ENCODE measurements around the gene SRPK2.
A peak's percentile ranks its signal among the peaks of the same experiment; 100 is the strongest.
"Not testable (repeated sequence)": the region's sequence is repeated elsewhere in the genome, so short reads cannot be mapped to it uniquely, and the experiment has no call there.

Gene SRPK2

DNA sequence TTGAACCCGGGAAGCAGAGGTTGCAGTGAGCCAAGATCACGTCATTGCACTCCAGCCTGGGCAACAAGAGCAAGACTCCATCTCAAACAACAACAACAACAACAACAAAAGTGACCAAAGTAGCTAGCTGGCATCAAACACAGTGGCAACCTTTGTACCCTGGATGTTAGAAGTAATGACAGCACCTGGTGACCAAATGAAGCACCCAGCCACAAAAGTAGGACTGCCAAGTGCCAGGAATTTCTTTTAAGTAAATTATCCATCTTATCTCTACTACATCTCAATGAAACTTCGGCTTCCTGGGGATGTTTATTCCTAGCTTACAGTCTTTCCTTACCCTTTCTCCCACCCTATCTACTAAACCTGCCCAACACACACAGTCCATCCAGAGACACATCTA is 18.8 kb downstream of the SRPK2 start:
- no peak for DNase-seq

DNA sequence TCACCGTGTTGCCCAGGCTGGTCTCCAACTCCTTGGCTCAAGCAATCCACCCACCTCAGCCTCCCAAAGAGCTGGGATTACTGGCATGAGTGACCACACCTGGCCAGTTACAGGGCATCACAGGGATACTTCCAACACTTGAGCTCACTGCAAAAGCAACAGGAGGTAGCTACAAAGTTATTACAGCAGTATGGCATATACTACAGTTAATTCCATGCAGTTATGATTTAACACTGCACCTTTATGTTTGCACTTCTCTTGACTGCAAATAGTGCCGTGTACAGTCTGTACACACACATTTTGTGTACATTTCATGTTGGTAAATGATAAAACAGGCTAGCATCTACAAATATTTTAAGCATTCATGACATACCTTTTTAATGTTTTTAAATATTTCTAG is 21.3 kb downstream of the SRPK2 start:
- no peak for DNase-seq

DNA sequence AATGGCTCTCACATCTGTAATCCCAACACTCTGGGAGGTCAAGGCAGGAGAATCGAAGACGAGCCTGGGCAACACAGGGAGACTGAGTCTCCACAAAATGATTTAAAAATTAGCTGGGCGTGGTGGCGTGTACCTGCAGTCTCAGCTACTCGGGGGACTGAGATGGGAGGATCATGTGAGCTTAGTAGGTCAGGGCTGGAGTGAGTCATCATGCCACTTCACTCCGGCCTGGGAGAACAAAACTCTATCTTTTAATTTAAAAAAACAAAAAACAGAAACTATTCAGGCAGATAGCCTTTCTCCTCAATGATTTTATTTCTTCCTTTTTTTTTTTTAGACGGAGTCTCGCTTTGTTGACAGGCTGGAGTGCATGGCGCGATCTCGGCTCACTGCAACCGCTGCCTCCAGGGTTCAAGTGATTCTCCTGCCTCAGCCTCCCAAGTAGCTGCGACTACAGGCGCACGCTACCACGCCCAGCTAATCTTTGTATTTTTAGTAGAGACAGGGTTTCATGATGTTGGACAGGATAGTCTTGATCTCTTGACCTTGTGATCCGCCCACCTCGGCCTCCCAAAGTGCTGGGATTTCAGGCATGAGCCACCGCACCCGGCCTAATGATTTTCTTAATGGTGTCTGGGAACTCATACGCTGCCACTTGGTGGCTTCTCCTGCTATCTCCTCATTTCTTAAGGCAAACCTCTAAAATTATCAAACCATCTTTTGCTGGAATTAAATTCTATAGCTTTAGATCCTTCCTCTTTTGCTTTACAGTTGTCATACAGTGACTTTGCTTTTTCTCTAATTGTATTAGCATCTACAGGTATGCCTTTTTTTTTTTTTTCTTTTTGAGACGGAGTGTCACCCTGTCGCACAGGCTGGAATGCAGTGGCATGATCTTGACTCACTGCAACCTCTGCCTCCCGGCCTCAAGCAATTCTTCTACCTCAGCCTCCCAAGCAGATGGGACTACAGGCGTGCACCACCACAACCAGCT is 22.9 kb downstream of the SRPK2 start:
- no peak for DNase-seq

DNA sequence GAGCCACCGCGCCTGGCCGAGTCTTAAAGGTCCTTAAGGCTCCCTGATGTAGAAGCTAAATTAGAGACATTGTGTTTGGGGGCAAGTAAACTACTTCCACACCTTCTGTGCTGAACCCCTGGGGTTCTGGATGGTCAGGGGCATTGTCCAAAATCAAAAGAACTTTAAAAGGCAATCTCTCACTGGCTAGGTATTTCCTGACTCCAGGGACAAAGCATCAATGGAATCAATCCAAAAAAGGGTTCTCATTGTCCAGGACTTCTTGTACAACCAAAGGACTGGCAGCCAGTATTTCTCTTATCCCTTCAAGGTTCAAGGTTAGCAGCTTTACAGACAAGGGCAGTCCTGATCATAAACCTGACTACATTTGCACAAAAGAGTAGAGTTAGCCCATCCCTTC is 24.0 kb downstream of the SRPK2 start:
- DNase-seq: no peak

DNA sequence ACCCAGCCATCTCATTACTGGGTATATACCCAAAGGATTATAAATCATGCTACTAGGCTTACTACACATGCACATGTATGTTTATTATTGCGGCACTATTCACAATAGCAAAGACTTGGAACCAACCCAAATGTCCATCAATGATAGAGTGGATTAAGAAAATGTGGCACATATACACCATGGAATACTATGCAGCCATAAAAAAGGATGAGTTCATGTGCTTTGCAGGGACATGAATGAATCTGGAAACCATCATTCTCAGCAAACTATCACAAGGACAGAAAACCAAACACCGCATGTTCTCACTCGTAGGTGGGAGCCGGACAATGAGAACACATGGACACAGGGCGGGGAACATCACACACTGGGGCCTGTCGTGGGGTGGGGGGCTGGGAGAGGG is 25.1 kb downstream of the SRPK2 start:
- DNase-seq: not testable (repeated sequence)

DNA sequence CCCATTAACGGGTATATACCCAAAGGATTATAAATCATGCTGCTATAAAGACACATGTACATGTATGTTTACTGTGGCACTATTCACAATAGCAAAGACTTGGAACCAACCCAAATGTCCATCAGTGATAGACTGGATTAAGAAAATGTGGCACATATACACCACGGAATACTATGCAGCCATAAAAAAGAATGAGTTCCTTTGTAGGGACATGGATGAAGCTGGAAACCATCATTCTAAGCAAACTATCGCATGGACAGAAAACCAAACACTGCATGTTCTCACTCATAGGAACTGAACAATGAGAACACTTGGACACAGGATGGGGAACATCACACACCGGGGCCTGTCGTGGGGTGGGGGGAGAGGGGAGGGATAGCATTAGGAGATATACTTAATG is 26.0 kb downstream of the SRPK2 start:
- not testable (repeated sequence) for DNase-seq

DNA sequence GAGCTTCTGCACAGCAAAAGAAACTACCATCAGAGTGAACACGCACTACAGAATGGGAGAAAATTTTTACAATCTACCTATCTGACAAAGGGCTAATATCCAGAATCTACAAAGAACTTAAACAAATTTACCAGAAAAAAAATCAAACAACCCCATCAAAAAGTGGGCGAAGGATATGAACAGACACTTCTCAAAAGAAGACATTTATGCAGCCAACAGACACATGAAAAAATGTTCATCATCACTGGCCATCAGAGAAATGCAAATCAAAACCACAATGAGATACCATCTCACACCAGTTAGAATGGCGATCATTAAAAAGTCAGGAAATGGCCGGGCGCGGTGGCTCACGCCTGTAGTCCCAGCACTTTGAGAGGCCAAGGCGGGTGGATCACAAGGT is 26.7 kb downstream of the SRPK2 start:
- DNase-seq: not testable (repeated sequence)

DNA sequence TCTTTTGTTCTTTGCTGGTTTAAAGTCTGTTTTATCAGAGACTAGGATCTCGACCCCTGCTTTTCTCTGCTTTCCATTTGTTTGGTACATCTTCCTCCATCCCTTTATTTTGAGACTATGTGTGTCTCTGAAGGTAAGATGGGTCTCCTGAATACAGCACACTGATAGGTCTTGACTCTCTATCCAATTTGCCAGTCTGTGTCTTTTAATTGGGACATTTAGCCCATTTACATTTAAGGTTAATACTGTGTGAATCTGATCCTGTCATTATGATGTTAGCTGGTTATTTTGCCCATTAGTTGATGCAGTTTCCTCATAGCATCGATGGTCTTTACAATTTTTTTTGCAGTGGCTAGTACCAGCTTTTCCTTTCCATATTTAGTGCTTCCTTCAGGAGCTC is 28.6 kb downstream of the SRPK2 start:
- DNase-seq: not testable (repeated sequence)

DNA sequence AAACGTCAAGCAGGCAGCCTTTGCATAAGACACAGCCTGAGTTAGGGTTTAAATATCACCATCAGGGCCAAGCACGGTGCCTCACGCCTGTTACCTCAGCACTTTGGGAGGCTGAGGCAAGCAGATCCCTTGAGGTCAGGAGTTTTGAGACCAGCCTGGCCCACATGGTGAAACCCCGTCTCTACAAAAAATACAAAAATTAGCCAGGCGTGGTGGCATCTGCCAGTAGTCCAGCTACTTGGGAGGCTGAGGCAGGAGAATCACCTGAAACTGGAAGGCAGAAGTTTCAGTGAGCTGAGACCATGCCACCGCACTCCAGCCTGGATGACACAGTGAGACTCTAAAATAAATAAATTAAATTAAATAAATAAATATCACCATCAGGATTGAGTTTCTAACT is 33.0 kb downstream of the SRPK2 start:
- DNase-seq: no peak

DNA sequence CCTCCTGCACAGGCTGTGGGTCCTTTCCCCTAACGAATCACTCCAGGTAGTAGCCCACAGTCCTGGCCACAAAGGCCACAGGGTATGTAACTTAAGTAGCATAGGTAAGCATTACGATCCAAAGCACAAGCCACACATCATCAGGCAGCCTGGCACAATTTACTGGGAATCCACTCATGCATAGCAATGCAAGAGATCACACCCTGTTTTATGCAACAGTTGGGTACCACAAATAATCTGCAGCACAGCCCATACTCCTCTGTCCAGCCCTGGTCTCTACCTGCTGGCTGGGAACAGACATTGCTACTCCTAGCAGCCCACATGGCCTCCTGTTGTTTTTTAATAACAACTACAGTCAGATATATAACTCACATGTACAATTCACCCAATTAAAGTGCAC is 34.3 kb downstream of the SRPK2 start:
- no peak for DNase-seq

DNA sequence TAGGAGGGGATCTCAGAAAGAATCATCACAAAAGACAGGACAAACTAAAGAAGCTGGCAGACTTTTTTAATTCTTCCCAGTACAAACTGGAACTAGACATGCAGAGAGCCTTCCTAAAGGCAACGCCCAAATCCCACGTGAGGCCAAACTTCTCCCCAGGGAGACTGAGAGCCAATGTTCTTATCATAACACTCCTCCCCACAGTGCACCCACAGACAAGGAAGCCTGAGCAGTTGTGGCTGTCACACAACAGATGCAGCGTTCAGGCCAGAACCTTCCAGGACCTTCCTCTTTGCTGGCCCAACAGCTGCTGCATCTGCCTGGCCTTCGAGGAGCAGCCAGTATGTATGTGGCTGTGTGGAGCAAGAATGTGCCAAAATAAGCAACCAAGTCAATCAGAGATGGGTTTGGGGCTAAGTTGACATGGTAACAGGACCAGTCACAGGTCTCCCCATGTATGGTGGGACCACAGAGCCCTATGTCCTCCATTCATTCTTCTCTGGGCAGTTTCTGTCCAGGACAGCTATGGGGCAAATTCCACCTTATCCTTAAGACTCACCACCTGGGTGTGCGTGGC is 34.9 kb downstream of the SRPK2 start:
- DNase-seq: peak; percentile 82

DNA sequence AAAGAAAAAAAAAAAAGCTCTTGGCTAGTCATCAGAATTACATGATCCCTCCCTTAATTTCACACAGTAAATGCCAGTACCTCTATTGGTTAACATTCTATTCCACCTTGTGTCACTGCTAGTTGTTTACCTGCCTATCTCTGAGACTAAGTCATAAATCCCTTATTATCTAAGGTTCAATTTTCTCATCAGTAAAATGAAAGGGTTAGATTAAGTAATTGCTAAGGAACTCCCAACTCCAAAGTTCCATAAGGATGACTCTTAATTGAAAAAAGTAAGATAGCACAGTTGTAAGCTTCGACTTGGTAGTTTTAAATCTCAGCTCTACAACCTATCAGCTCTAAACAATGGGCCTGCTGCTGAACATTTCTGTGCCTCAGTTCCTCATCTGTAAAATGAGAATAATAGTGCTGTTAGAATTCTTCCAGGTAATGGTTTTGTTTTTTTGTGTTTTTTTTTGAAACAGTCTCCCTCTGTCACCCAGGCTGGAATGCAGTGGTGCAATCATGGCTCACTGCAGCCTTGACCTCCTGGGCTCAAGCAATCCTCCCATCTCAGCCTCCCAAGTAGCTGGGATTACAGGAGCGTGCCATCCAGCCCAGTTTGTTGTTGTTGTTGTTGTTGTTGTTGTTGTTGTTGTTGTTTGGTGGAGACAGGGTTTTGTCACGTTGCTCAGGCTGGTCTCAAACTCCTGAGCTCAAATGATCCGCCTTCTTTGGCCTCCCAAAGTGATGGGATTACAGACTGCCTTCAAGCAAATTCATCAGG is 35.6 kb downstream of the SRPK2 start:
- DNase-seq: no peak

DNA sequence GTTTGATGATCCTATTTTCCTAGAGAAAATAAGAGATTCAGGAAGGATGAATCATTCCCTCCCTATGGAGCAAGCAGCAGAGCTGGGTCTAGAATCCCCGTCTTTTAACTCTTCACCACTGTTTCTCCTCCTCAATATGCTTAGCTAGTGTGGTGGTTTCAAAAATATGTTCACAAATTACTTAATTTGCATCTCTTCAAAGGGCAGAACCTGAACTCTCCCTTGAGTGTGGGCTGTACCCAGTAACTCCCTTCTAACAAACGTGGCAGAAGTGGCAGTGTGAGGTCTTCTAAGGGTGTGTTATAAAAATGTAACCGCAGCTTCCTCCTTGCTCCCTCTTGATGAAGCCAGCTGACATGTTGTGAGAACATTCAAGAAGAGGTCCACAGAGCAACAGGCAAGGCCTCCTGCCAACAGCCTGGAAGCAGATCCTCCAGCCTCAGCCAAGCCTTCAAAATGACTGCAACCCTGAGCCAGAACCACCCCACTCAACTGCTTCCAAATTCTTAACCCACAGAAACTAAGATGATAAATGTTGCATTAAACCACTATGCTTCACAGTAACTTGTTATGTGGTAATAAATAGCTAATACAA is 36.6 kb downstream of the SRPK2 start:
- peak; percentile 98 for DNase-seq

DNA sequence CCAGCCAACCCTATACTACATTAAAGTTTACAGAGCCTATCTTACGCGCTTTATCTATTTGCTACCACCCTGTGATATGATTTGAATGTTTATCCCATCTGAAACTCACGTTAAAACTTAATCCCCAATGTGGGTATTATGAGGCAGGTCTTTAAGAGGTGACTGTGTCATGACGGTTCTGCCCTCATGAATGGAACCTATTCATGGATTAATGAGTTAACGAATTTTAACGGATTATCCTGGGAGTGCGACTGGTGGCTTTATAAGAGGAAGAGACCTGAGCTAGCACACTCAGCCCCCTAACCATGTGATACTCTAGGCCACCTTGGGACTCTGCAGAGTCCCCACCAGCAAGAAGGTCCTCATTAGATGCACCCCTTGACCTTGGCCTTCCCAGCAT is 37.8 kb downstream of the SRPK2 start:
- DNase-seq: no peak

DNA sequence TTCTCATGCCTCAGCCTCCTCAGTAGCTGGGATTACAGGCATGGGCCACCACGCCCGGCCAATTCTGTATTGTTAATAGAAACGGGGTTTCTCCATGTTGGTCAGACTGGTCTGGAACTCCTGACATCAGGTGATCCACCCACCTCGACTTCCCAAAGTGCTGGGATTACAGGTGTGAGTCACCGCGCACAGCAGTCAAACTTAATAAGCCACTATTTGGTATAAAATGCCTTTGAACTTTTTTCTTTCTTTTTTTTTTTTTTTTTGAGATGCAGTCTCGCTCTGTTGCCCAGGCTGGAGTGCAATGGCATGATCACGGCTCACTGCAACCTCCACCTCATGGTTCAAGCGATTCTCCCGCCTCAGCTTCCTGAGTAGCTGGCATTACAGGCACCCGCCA is 40.5 kb downstream of the SRPK2 start:
- not testable (repeated sequence) for DNase-seq

DNA sequence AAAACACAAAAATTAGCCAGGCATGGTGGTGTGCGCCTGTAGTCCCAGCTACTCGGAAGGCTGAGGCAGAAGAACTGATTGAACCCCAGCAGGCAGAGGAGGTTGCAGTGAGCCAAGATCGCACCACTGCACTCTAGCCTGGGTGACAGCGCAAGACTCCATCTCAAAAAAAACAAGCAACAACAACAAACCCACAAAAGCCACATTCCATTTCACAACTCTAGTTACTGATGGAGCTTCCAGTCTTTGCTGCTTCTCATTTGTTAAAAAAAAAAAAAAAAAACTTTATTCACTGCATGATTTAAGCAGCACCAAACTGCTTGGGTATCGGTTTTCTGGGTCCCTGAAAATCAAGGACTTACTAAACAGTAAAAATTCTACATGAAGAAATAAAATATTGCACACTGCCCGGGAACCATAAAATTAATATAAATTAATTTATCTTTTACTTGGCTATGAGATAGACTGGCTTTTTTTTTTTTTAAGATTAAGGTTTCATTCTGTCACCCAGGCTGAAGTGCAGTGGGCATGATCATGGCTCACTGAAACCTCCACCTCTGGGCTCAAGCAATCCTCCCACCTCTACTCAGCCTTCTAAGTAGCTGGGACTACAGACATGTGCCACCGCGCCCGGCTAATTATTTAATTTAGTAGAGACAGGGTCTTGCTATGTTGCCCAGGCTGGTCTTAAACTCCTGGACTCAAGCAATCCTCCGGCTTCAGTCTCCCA is 42.0 kb downstream of the SRPK2 start:
- DNase-seq: peak; percentile 89

DNA sequence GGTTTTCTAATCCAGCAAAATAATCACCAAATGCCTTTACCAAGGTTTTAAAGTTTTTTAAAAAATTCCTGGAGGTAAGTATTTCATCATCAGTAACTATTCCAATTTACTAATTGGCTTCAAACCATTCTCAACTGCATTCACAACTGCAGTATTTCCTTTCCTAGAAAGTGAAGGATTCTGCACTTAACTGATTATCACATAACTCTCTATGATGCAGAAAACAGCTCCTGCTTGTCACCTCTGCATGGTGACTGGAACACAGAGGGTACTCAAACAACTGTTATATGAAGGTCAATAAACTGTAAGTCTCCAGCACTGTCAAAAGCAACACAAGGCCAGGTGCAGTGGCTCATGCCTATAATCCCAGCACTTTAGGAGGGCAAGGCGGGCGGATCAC is 42.6 kb downstream of the SRPK2 start:
- no peak for DNase-seq

DNA sequence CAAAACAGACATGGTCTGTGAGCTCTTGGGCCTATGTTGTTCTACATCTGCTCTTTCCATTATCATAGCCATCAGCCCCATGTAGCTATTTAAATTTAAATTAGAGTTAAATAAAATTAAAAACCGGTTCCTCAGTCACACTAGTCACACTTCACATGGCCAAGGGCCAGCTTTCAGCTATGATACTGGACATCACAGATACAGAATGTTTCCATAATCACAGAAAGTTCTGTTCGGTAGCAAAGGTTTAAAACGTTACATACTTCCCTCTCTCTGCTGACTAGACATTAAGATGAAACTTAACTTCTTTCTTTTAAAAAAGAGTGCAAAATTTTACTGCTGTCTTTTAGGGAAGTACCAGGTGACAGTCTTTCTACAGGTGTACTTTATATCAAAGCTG is 43.0 kb downstream of the SRPK2 start:
- DNase-seq: no peak

DNA sequence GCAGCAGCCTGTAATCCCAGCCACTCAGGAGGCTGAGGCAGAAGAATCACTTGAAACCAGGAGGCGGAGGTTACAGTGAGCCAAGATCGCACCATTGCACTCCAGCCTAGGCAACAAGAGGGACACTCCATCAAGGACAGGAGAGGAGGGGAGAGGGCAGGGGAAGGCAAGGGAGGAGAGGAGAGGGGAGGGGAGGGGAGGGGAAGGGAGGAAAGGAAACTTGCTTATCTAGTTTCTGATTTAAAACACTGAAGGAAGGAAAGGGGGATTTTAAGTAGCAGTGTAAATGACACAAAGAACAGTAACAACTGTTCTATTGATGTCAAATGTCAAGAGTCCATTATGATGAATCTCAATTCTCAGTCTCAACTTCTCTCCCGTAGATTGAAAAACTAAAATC is 43.7 kb downstream of the SRPK2 start:
- no peak for DNase-seq

DNA sequence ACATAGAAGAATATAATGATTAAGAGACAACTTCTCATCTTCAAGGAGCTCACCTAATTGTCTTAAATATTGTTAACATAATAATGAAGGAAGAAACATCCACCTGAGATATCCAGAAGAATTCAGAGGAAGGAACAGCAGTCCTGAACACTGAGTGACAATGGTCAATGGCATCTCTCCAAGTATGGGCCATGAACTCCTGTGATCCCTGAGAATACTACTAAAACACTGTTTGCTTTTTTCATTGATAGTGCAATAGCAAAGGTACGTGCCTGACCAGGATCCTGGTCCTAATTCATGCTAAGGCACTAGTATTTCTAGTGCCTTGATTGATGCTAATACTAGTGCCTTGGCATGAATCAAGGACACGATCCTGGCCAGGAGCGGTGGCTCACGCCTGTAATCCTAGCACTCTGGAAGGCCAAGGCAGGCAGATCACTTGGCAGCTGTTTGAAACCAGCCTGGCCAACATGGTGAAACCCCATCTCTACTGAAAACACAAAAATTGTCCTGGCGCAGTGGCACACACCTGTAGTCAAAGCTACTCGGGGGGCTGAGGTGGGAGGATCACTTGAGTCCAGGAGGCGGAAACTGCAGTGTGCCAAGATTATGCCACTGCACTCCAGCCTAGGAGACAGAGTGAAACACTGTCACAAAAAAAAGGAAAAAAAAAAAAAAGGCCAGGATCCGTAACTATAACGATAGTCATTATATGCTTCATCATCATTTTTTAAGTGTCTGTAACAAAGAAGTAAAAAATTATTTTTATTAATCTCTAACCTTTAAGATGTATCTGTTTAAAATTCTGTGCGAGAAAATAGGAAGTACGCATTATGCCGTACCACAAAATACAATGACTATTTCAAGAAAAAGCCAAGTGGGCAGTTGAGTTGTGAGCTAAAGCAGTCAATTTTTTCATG is 49.1 kb downstream of the SRPK2 start:
- no peak for DNase-seq

DNA sequence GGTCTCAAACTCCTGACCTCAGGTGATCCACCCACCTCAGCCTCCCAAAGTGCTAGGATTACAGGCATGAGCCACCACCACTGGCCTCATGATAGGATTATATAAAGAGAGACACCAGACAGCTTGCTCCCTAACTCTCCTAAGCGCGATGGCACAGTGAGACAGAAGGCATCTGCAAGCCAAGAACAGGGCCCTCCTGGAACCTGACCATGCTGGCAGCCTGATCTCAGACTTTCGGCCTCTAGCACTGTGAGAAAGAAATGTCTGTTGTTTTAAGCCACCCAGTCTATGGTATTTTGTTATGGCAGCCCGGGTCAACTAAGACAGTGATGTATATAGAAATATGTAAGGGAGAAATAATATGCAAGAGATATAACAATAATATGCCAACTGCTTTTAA is 51.2 kb downstream of the SRPK2 start:
- DNase-seq: no peak

Measured in MV-4-11 (cell line).